Naive thymus-derived CD8-positive, alpha-beta T cell (primary cell): ENCODE measurements around the gene DOK5. TPM values are rescaled to one million over a fixed set of nuclear protein-coding genes. Genes with fewer than 3 reads are reported as not detected.

Source experiments
- ATAC-seq, 2 donors: fragments of 150-1000 bp; cut with Tn5 transposase in 1 of 2; sonication (Bioruptor Pico), chemical (Tn5 transposase) in 1 of 2; 1 replicate in 1 of 2; 2 replicates in 1 of 2; pipeline ENCODE4 v1.10.0; 2021; ENCODE audit warnings: mild to moderate bottlenecking in 2 of 2, moderate library complexity in 2 of 2
- POLR2A ChIA-PET: fragments of 350-600 bp; sonication (Branson Sonifier 250); formaldehyde crosslinking; loops from one replicate; lab custom pipeline; 2021; ENCODE audit warnings: antibody characterized with exemption; lab: Charles Lee
- DNase-seq, 10 donors: peaks; one replicate each; pipeline versions ENCODE4 v3.0.0 to v3.0.0-alpha.2; 2020 to 2022
- H3K27ac Mint-ChIP-seq, 10 donors: one replicate each; pipeline ENCODE4 v1.8.0; 2020 to 2022; ENCODE audit warnings: mild to moderate bottlenecking in 10 of 10, mixed read lengths in 10 of 10, moderate library complexity in 4 of 10, inconsistent platforms in 1 of 10
- H3K27me3 Mint-ChIP-seq, 5 donors: one replicate each; pipeline ENCODE4 v1.8.0; 2021 to 2022; ENCODE audit warnings: mixed read lengths in 5 of 5
- H3K36me3 Mint-ChIP-seq, 3 donors: one replicate each; pipeline ENCODE4 v1.8.0; 2020 to 2022; ENCODE audit warnings: mixed read lengths in 3 of 3, mild to moderate bottlenecking in 2 of 3, inconsistent platforms in 1 of 3
- H3K4me1 Mint-ChIP-seq, 4 donors: one replicate each; pipeline ENCODE4 v1.8.0; 2021 to 2022; ENCODE audit warnings: mixed read lengths in 4 of 4
- H3K4me3 Mint-ChIP-seq, 10 donors: one replicate each; pipeline ENCODE4 v1.8.0; 2020 to 2022; ENCODE audit warnings: mild to moderate bottlenecking in 10 of 10, mixed read lengths in 10 of 10, moderate library complexity in 6 of 10, inconsistent platforms in 1 of 10
- H3K9me3 Mint-ChIP-seq, 9 donors: one replicate each; pipeline ENCODE4 v1.8.0; 2020 to 2022; ENCODE audit warnings: mixed read lengths in 9 of 9, mild to moderate bottlenecking in 3 of 9, inconsistent platforms in 1 of 9, moderate library complexity in 1 of 9
- polyA plus RNA-seq, 3 donors: library from polyadenylated mRNA; unstranded; fragments of 300-500 nt; fragmentation: Illumina TruSeq; gene quantifications; one replicate each; pipeline ENCODE4 v1.2.3, GENCODE V29; 2021
- total RNA-seq, 8 experiments: library from RNA in 2 of 8; stranded (reverse) in 2 of 8; gene quantifications; one replicate each; pipeline ENCODE4 v1.2.3 and lab custom pipeline; 2021 to 2026

The DOK5 gene
- total and polyA plus RNA-seq, 5 experiments from 2014 or later = not detected

- no peak overlapping the region for H3K4me3 Mint-ChIP-seq
- no peak overlapping the region for H3K27ac Mint-ChIP-seq
- ATAC-seq (no peak), DNase-seq (no peak)
- H3K36me3 Mint-ChIP-seq = no peaks in the 10 kb centered on the region
- peaks cover 1 to 21% (median 15%) of the 10 kb centered on the region in 5 donors for H3K27me3 Mint-ChIP-seq
- peaks cover 0 to 4% (median 0%) of the 10 kb centered on the region in 9 donors for H3K9me3 Mint-ChIP-seq
- no peaks in the 10 kb centered on the region for H3K4me1 Mint-ChIP-seq
- POLR2A ChIA-PET = no interaction called here
These were observed 114.1 kb downstream of the DOK5 start for GRCh38 chr20:54589402-54590030.

GRCh38 chr20:54590856-54591255 lies 115.5 kb downstream of the DOK5 start:
- Mint-ChIP-seq H3K27ac (no peak overlapping the region), H3K4me1 (no peaks in the 10 kb centered on the region), H3K4me3 (no peak overlapping the region), H3K36me3 (no peaks in the 10 kb centered on the region), H3K9me3 (peaks cover 0 to 2% (median 0%) of the 10 kb centered on the region in 9 donors), H3K27me3 (peaks cover 0 to 21% (median 14%) of the 10 kb centered on the region in 5 donors)
- no peak for DNase-seq
- no peak for ATAC-seq
- POLR2A ChIA-PET = no interaction called here

DNA sequence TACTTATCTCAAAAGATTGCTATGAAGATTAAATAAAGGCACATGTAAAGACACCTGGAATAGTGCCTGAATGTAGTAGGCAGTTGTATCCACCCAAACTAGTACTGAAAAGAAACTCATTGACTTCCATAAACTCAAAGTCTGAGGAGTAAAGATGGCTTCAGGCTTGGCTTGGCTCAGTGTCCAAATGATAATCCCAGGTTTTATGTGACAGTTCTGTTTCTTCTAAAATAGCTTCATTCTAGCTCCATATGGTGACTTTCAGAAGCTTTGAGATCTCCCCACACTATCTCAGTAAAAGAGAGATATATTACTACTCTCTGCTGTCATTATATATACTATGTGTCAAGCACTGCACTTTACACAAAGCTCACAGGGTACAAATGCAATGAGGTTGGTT lies 121.3 kb downstream of the DOK5 start:
- H3K36me3 Mint-ChIP-seq = peaks cover 0 to 5% (median 0%) of the 10 kb centered on the region in 3 donors
- POLR2A ChIA-PET = no interaction called here
- no peak overlapping the region for H3K27ac Mint-ChIP-seq
- H3K4me1 Mint-ChIP-seq = no peaks in the 10 kb centered on the region
- peaks cover 0 to 6% (median 2%) of the 10 kb centered on the region in 5 donors for H3K27me3 Mint-ChIP-seq
- no peak for ATAC-seq
- H3K4me3 Mint-ChIP-seq = no peak overlapping the region
- peaks cover 0 to 12% (median 5%) of the 10 kb centered on the region in 9 donors for H3K9me3 Mint-ChIP-seq
- no peak for DNase-seq

GRCh38 chr20:54598352-54598751 lies 123.0 kb downstream of the DOK5 start:
- DNase-seq (no peak), ATAC-seq (no peak)
- no peaks in the 10 kb centered on the region for H3K4me1 Mint-ChIP-seq
- H3K4me3 Mint-ChIP-seq = no peak overlapping the region
- H3K27ac Mint-ChIP-seq = no peak overlapping the region
- peaks cover 0 to 5% (median 0%) of the 10 kb centered on the region in 3 donors for H3K36me3 Mint-ChIP-seq
- peaks cover 0 to 12% (median 5%) of the 10 kb centered on the region in 9 donors for H3K9me3 Mint-ChIP-seq
- H3K27me3 Mint-ChIP-seq = peaks cover 0 to 6% (median 0%) of the 10 kb centered on the region in 5 donors
- POLR2A ChIA-PET = no interaction called here

DNA sequence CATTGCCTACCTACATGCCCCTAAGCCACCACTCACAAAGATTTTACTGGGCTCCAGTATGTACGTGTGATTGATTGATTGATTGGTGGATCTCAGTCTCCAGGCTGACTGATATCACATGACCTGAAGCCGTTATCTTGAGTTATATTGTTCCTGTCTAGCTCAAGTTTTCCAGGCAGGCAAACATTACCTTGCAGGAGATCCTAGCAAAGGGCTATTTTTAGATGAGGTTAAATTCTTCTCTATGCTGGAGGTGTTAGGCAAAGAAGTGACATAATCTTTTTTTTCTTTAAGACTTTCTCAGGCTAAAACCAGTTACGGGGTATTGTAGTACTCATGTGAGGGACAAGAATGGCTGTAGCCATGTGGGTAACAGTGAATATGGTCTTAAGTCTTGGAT lies 125.2 kb downstream of the DOK5 start:
- Mint-ChIP-seq H3K9me3 (peaks cover 0 to 12% (median 5%) of the 10 kb centered on the region in 9 donors), H3K27me3 (peaks cover 0 to 5% (median 3%) of the 10 kb centered on the region in 5 donors), H3K4me1 (no peaks in the 10 kb centered on the region), H3K27ac (no peak overlapping the region), H3K36me3 (peaks cover 0 to 5% (median 0%) of the 10 kb centered on the region in 3 donors), H3K4me3 (no peak overlapping the region)
- no peak for DNase-seq
- POLR2A ChIA-PET = no interaction called here
- no peak for ATAC-seq

DNA sequence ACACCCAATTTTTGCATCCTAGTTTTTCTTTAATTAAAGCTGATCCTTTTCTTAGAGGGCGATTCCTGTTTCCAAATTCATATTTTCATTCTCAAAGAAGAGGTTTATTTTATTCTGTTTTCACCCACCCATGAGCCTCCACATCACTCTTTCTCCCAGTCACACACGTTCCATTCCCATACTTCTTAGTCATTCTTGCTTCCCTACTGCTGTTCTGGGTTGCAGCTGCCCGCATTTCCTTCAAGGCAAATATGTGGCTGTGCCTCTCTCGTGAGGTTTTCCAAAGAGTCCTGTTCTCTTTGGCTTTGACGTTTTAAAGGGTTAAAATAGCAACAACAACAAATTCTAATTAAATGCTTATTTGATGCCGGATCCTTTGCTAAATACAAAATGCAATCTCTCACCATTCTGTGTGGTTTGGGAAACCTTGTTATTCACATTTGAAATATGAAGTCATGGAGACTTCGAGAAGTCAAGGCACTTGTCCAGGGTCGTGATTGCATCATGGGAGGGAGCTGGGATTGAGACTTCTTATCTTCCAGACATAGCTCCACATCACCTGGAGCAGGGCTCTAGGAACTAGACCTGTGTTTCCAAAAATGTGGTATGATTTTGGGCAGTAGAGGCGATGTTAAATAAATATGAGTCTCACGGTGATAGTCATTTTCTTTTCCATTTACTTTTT lies 126.6 kb downstream of the DOK5 start:
- no peak overlapping the region for H3K4me3 Mint-ChIP-seq

DNA sequence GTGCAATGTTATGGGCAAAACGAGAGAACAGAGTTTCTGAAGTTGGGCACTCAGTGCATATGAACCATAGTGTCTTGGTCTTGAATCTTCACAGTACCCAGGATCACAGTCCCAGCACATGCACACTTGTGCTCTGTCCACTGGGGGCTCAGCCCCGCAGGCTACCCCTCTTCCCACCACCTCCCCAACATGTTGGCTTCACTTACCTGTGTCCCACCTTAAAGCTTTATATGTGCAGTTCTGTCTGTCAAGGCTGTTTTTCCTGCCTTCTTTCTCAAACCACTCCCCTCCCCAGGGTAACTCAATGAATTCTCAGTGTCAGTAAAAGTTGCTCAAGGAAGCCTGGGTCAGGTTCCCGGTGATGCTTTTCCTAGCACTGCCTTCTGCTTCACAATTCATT lies 129.9 kb downstream of the DOK5 start:
- Mint-ChIP-seq H3K36me3 (no peaks in the 10 kb centered on the region), H3K4me1 (no peaks in the 10 kb centered on the region), H3K27ac (no peak overlapping the region), H3K9me3 (peaks cover 0 to 2% (median 0%) of the 10 kb centered on the region in 9 donors), H3K4me3 (no peak overlapping the region), H3K27me3 (peaks cover 0 to 7% (median 0%) of the 10 kb centered on the region in 5 donors)
- POLR2A ChIA-PET = no interaction called here
- no peak for ATAC-seq
- no peak for DNase-seq

More for the DNA sequence above, 126.6 kb downstream of the DOK5 start:
- H3K27ac Mint-ChIP-seq = no peak overlapping the region
- peaks cover 0 to 5% (median 0%) of the 10 kb centered on the region in 3 donors for H3K36me3 Mint-ChIP-seq
- DNase-seq (no peak), ATAC-seq (no peak)
- peaks cover 0 to 12% (median 5%) of the 10 kb centered on the region in 9 donors for H3K9me3 Mint-ChIP-seq
- peaks cover 0 to 5% (median 0%) of the 10 kb centered on the region in 5 donors for H3K27me3 Mint-ChIP-seq
- POLR2A ChIA-PET = no interaction called here
- no peaks in the 10 kb centered on the region for H3K4me1 Mint-ChIP-seq

- Mint-ChIP-seq H3K27me3 (peaks cover 0 to 7% (median 2%) of the 10 kb centered on the region in 5 donors), H3K9me3 (peaks cover 0 to 2% (median 0%) of the 10 kb centered on the region in 9 donors), H3K36me3 (no peaks in the 10 kb centered on the region), H3K4me3 (no peak overlapping the region), H3K4me1 (no peaks in the 10 kb centered on the region), H3K27ac (no peak overlapping the region)
- DNase-seq = no peak
- no peak for ATAC-seq
- POLR2A ChIA-PET = no interaction called here
These were observed 131.0 kb downstream of the DOK5 start for GRCh38 chr20:54606380-54606779.

DNA sequence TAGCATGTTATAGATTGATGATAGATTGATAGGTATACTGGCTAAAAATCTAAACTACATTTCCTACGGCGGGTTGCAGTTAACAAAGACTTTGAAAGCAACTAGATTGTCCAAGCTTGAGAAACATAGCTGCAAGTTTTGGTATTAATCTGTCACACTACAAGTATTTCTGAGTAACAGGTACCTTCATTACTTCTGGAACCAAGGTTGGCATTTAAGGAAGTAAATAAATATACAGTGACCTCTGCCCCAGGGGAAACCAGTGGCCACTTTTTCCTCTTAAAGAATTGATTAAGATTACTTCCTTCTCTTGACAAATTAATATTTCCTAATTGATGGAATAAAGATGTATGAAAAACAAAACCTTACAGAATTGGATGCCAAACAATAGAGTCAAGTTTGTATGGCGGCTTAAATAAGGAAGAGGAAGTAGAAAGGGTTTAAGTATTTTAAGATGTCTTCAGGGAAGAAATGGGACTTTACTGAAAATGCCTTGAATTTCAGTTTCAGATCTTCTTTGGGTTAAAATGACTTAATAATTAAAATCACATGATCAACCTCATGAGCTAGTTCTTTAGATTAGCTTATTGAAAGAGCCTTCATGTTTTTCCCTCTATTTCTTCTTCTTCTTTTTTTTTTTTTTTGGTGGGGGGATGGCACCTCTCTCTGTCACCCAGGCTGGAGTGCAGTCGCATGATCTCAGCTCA lies 132.8 kb downstream of the DOK5 start:
- Mint-ChIP-seq H3K9me3 (peaks cover 0 to 2% (median 0%) of the 10 kb centered on the region in 9 donors), H3K27ac (no peak overlapping the region), H3K36me3 (no peaks in the 10 kb centered on the region), H3K4me3 (no peak overlapping the region), H3K4me1 (no peaks in the 10 kb centered on the region), H3K27me3 (peaks cover 0 to 8% (median 2%) of the 10 kb centered on the region in 5 donors)
- DNase-seq (no peak), ATAC-seq (no peak)
- POLR2A ChIA-PET = no interaction called here

- H3K4me1 Mint-ChIP-seq = no peaks in the 10 kb centered on the region
- no peaks in the 10 kb centered on the region for H3K36me3 Mint-ChIP-seq
- no peak for DNase-seq
- POLR2A ChIA-PET = no interaction called here
- H3K27me3 Mint-ChIP-seq = peaks cover 0 to 8% (median 2%) of the 10 kb centered on the region in 5 donors
- H3K4me3 Mint-ChIP-seq = no peak overlapping the region
- H3K9me3 Mint-ChIP-seq = peaks cover 0 to 2% (median 0%) of the 10 kb centered on the region in 9 donors
- ATAC-seq = no peak
- H3K27ac Mint-ChIP-seq = no peak overlapping the region
These were observed 133.6 kb downstream of the DOK5 start for GRCh38 chr20:54608943-54609342.

DNA sequence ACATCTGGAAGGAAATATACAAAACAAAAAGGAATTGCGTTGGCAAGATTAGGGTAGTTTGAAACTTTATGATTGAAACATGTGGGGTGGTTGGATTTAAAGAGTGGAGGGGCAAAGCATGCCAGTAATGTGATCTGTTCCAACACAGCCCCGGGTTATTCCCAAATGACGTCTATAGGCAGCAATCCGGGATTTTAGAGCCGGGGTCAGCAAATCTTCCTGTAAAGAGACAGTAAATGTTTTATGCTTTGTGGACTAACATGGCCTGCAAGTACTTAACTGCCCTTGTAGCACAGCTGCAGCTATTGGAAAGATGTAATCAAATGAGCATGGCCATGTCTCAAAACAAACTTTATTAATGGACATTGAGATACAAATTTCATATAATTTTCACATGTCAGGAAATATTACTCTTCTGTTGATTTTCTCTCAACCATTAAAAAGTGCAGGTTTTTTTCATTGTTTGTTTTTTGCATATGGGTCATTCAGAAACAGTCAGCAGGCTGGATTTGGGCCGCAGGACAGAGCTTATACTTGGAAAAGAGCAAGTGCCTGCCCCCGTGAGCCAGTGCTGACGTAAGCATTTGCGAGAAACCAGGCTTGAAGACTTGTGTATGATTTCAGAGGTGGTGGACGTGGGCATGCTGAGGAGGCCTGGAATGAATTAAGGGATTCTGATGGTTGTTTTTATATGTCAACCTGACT lies 136.5 kb downstream of the DOK5 start:
- no peak overlapping the region for H3K27ac Mint-ChIP-seq
- ATAC-seq (no peak), DNase-seq (no peak)
- H3K36me3 Mint-ChIP-seq = no peaks in the 10 kb centered on the region
- no peaks in the 10 kb centered on the region for H3K4me1 Mint-ChIP-seq
- no peak overlapping the region for H3K4me3 Mint-ChIP-seq
- POLR2A ChIA-PET = no interaction called here
- no peaks in the 10 kb centered on the region for H3K9me3 Mint-ChIP-seq
- H3K27me3 Mint-ChIP-seq = peaks cover 0 to 9% (median 4%) of the 10 kb centered on the region in 5 donors

DNA sequence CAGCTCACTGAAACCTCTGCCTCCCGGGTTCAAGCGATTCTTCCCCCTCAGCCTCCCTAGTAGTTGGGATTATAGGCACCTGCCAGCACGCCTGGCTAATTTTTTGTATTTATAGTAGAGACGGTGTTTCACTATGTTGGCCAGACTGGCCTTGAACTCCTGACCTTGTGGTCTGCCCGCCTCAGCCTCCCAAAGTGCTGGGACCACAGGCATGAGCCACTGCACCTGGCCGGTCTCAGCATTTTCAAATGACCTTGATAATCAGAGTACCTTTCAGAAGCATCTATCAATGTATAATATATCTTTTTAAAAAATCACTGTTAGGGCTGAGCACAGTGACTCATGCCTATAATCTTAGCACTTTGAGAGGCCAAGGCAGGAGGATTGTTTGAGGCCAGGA lies 143.0 kb downstream of the DOK5 start:
- no peaks in the 10 kb centered on the region for H3K36me3 Mint-ChIP-seq
- POLR2A ChIA-PET = no interaction called here

More for the DNA sequence above, 143.0 kb downstream of the DOK5 start:
- ATAC-seq (no peak), DNase-seq (no peak)
- Mint-ChIP-seq H3K4me3 (no peak overlapping the region), H3K27ac (no peak overlapping the region), H3K4me1 (no peaks in the 10 kb centered on the region), H3K27me3 (peaks cover 3 to 34% (median 10%) of the 10 kb centered on the region in 5 donors), H3K9me3 (peaks cover 0 to 3% (median 0%) of the 10 kb centered on the region in 9 donors)
